ENCODE measurements around the gene NPBWR2. TPM values are rescaled to one million over a fixed set of nuclear protein-coding genes. Genes with fewer than 3 reads are reported as not detected.

Gene NPBWR2
- total and polyA plus RNA-seq, 8 donors: not detected

DNA sequence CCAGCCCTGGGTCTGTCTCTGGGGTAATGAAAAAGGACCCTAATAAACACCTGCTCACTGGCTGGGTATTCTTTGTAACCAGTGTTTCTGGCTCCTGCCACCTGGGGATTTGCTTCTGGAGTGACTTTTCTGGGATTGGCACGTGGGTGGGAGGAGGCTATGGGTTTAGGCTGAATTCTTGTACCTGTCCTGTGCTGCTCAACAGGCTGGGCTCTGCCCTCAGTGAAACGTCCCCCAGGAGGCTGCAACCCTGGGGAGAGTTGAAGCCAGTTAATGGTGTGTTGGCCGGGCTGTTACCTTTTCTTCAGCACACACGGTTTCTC is 6.8 kb downstream of the NPBWR2 start:
- Histone ChIP-seq H3K27ac (no peak overlapping the region), H3K27me3 (no peaks in the 10 kb centered on the region), H3K9me3 (no peaks in the 10 kb centered on the region), H3K4me1 (peaks cover 0 to 3% (median 0%) of the 10 kb centered on the region in 3 donors), H3K4me3 (no peak overlapping the region), H3K36me3 (no peaks in the 10 kb centered on the region)
- DNase-seq (peak in 1 of 6 donors; percentile 16), ATAC-seq (no peak), FAIRE-seq (no peak)
- intact Hi-C loops (cut with DNase I): no loop called here
- 55 to 77% methylated on average over 4 of the region's 4 CpGs for WGBS, 2 donors
- TF ChIP-seq, protein P1, sequence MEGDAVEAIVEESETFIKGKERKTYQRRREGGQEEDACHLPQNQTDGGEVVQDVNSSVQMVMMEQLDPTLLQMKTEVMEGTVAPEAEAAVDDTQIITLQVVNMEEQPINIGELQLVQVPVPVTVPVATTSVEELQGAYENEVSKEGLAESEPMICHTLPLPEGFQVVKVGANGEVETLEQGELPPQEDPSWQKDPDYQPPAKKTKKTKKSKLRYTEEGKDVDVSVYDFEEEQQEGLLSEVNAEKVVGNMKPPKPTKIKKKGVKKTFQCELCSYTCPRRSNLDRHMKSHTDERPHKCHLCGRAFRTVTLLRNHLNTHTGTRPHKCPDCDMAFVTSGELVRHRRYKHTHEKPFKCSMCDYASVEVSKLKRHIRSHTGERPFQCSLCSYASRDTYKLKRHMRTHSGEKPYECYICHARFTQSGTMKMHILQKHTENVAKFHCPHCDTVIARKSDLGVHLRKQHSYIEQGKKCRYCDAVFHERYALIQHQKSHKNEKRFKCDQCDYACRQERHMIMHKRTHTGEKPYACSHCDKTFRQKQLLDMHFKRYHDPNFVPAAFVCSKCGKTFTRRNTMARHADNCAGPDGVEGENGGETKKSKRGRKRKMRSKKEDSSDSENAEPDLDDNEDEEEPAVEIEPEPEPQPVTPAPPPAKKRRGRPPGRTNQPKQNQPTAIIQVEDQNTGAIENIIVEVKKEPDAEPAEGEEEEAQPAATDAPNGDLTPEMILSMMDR (IDR thresholded peaks at IDR 0.05): no peak

DNA sequence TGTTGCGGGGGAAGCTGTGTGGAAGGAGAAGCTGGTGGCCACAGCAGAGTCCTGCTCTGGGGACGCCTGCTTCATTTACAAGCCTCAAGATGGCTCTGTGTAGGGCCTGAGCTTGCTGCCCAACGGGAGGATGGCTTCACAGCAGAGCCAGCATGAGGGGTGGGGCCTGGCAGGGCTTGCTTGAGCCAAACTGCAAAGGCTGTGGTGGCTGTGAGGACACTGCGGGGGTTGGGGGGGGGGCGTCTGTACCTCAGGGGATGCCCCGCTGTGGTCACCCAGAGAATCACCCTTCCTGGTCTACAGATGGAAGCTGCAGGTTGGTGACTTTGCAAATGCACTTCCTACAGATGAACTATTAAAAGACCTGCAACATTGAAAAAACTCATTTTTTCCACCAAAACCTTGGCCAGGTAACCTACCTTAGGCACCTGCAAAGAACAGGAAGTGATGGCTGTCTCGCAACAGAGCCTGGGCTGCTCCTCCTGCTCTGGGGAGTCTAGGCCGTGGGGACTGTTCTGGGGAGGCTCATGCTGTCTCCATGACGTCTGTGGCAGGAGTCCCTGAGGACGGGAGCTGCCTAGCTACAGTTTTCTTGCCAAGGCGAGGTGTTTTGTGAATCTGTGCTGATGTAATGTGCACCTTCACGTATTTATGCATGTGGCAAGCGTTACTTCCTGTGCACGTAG is 7.3 kb downstream of the NPBWR2 start:
- DNase-seq: peak in 1 of 6 donors; percentile 25
- intact Hi-C loops (cut with DNase I): no loop called here
- Histone ChIP-seq H3K27me3 (no peaks in the 10 kb centered on the region), H3K36me3 (no peaks in the 10 kb centered on the region), H3K4me1 (peaks cover 0 to 3% (median 0%) of the 10 kb centered on the region in 3 donors), H3K4me3 (no peak overlapping the region), H3K9me3 (no peaks in the 10 kb centered on the region), H3K27ac (no peak overlapping the region)
- no peak for FAIRE-seq
- no peak for ATAC-seq
- 81 to 90% methylated on average over 13 to 14 of the region's 14 CpGs for WGBS, 2 donors
- TF ChIP-seq, protein P1 (IDR thresholded peaks at IDR 0.05): no peak

DNA sequence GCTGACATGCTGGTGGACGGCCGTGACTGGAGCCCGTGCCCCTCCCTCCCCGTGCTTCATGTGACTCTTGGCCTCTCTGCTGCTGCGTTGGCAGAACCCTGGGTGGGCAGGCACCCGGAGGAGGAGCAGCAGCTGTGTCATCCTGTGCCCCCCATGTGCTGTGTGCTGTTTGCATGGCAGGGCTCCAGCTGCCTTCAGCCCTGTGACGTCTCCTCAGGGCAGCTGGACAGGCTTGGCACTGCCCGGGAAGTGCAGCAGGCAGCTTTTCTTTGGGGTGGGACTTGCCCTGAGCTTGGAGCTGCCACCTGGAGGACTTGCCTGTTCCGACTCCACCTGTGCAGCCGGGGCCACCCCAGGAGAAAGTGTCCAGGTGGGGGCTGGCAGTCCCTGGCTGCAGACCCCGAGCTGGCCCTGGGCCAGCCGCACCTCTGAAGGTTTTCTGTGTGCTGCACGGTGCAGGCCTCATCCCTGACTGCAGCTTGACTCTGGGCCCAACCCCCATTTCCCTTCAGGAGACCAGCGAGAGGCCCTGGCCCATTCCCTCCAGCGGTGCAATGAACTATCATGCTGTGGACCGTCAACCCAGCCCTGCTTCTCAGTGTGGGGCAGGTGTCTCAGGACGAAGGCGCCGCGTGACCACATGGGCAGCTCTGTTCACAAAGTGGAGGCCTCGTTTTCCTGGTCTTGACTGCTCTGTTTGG is 8.1 kb downstream of the NPBWR2 start:
- Histone ChIP-seq H3K27me3 (no peaks in the 10 kb centered on the region), H3K27ac (no peak overlapping the region), H3K4me1 (peaks cover 0 to 3% (median 0%) of the 10 kb centered on the region in 3 donors), H3K36me3 (no peaks in the 10 kb centered on the region), H3K9me3 (no peaks in the 10 kb centered on the region), H3K4me3 (no peak overlapping the region)
- FAIRE-seq (no peak), DNase-seq (peak in 1 of 6 donors; percentile 57), ATAC-seq (no peak)
- TF ChIP-seq, protein P1 (IDR thresholded peaks at IDR 0.05): no peak
- 72 to 80% methylated on average over 21 of the region's 21 CpGs for WGBS, 2 donors
- intact Hi-C loops (cut with DNase I): no loop called here

DNA sequence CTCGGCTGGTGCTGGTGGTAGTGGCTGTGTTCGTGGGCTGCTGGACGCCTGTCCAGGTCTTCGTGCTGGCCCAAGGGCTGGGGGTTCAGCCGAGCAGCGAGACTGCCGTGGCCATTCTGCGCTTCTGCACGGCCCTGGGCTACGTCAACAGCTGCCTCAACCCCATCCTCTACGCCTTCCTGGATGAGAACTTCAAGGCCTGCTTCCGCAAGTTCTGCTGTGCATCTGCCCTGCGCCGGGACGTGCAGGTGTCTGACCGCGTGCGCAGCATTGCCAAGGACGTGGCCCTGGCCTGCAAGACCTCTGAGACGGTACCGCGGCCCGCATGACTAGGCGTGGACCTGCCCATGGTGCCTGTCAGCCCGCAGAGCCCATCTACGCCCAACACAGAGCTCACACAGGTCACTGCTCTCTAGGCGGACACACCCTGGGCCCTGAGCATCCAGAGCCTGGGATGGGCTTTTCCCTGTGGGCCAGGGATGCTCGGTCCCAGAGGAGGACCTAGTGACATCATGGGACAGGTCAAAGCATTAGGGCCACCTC is 8.8 kb downstream of the NPBWR2 start:
- peak in 1 of 6 donors; percentile 60 for DNase-seq
- FAIRE-seq: no peak
- H3K9me3 ChIP-seq: no peaks in the 10 kb centered on the region
- H3K27ac ChIP-seq: no peak overlapping the region
- H3K36me3 ChIP-seq: no peaks in the 10 kb centered on the region
- TF ChIP-seq, protein P1 (IDR thresholded peaks at IDR 0.05): no peak
- intact Hi-C loops (cut with DNase I): no loop called here
- WGBS, 2 donors: 86 to 95% methylated on average over 28 of the region's 28 CpGs
- peaks cover 0 to 3% (median 0%) of the 10 kb centered on the region in 3 donors for H3K4me1 ChIP-seq
- H3K27me3 ChIP-seq: no peaks in the 10 kb centered on the region
- no peak overlapping the region for H3K4me3 ChIP-seq
- no peak for ATAC-seq

DNA sequence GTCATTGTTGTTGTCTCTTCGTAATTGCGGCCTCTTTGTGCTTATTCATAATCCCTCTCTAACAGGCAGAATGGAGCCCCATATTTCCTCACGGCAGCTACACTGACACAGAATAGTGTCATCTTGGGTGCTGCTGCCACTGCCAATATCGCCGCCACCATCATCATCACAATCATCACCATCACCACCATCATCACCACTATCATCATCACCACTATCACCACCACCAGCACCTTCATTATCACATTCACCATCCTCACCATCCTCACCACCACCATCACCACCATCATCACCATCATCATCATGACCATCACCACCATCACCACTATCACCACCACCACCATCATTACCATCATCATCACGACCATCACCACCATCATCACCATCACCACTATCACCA is 10.8 kb downstream of the NPBWR2 start:
- Histone ChIP-seq H3K9me3 (no peaks in the 10 kb centered on the region), H3K4me1 (no peaks in the 10 kb centered on the region), H3K36me3 (no peaks in the 10 kb centered on the region), H3K27ac (no peak overlapping the region), H3K27me3 (no peaks in the 10 kb centered on the region), H3K4me3 (no peak overlapping the region)
- ATAC-seq: no peak
- DNase-seq: no peak
- 82 to 83% methylated on average over 6 of the region's 6 CpGs for WGBS, 2 donors
- no peak for FAIRE-seq
- TF ChIP-seq, protein P1 (IDR thresholded peaks at IDR 0.05): no peak
- intact Hi-C loops (cut with DNase I): no loop called here

All from pancreas (tissue), 10 donors.